ENCODE measurements around the gene PLEKHS1.
"Not testable (repeated sequence)": the region's sequence is repeated elsewhere in the genome, so short reads cannot be mapped to it uniquely, and the experiment has no call there.

Gene PLEKHS1

GRCh38 chr10:113822174-113822573 lies 70.7 kb downstream of the PLEKHS1 start:
- no peak for DNase-seq (ENCODE audit: extremely low spot score)
- CTCF ChIA-PET = interaction anchor here (1.1 to 2.1 kb wide), 3 partner anchors 10 to 332 kb away, joined by 3 to 9 read pairs (median 3); no protein-coding TSS in a partner anchor
- POLR2A ChIA-PET = no interaction called here
- TF ChIP-seq CTCF (IDR thresholded peaks at IDR 0.05; ENCODE audit: control extremely low read depth, extremely low read depth, low read depth, missing control alignments) = no peak

- CTCF ChIA-PET = interaction anchor here (1.1 to 1.6 kb wide), 3 partner anchors 15 to 24 kb away, joined by 3 to 4 read pairs (median 3); no protein-coding TSS in a partner anchor
- DNase-seq (ENCODE audit: extremely low spot score) = no peak
- no peak for TF ChIP-seq CTCF (IDR thresholded peaks at IDR 0.05; ENCODE audit: control extremely low read depth, extremely low read depth, low read depth, missing control alignments)
- POLR2A ChIA-PET = no interaction called here
Observed at GRCh38 chr10:113823389-113823788, 71.9 kb downstream of the PLEKHS1 start.

GRCh38 chr10:113825791-113826190 lies 74.3 kb downstream of the PLEKHS1 start:
- ChIA-PET POLR2A (no interaction called here), CTCF (interaction anchor here (1.3 to 1.6 kb wide), 2 partner anchors 27 to 37 kb away, joined by 3 to 5 read pairs; no protein-coding TSS in a partner anchor)
- no peak for TF ChIP-seq CTCF (IDR thresholded peaks at IDR 0.05; ENCODE audit: control extremely low read depth, extremely low read depth, low read depth, missing control alignments)
- no peak for DNase-seq (ENCODE audit: extremely low spot score)

- DNase-seq (ENCODE audit: extremely low spot score); CTCF ChIA-PET; POLR2A ChIA-PET: not testable (repeated sequence)
Observed at GRCh38 chr10:113828567-113828966, 77.1 kb downstream of the PLEKHS1 start.

Measured in GM10248 (cell line).